Measurements from ENCODE around the gene SPAG4. TPM values are rescaled to one million over a fixed set of nuclear protein-coding genes. Genes with fewer than 3 reads are reported as not detected.

SPAG4 gene
- total and polyA plus RNA-seq, 2 experiments from 2014 or later: 27.9 to 44.6 TPM

- Histone ChIP-seq H3K27me3 (no peaks in the 10 kb centered on the region), H3K27ac (no peak overlapping the region), H3K4me3 (no peak overlapping the region), H3K9me3 (ENCODE audit: low read depth) (no peaks in the 10 kb centered on the region), H3K36me3 (no peaks in the 10 kb centered on the region), H3K4me1 (ENCODE audit: low read depth) (peaks cover 30% of the 10 kb centered on the region)
- DNase-seq (ENCODE audit: low read depth in 1 of 2, low spot score in 1 of 2): no peak
- TF ChIP-seq CTCF (IDR thresholded peaks at IDR 0.05; ENCODE audit: low read depth, low read length): no peak
Observed at GRCh38 chr20:35661053-35661452, 45.4 kb downstream of the SPAG4 start.

GRCh38 chr20:35661908-35662307, 46.3 kb downstream of the SPAG4 start:
- no peak for TF ChIP-seq CTCF (IDR thresholded peaks at IDR 0.05; ENCODE audit: low read depth, low read length)
- Histone ChIP-seq H3K9me3 (ENCODE audit: low read depth) (no peaks in the 10 kb centered on the region), H3K27ac (no peak overlapping the region), H3K27me3 (no peaks in the 10 kb centered on the region), H3K36me3 (no peaks in the 10 kb centered on the region), H3K4me1 (ENCODE audit: low read depth) (peaks cover 30% of the 10 kb centered on the region), H3K4me3 (peak overlapping the region; percentile 50)
- no peak for DNase-seq (ENCODE audit: low read depth in 1 of 2, low spot score in 1 of 2)

- H3K9me3 ChIP-seq (ENCODE audit: low read depth): no peaks in the 10 kb centered on the region
- H3K36me3 ChIP-seq: no peaks in the 10 kb centered on the region
- H3K27me3 ChIP-seq: no peaks in the 10 kb centered on the region
- TF ChIP-seq CTCF (IDR thresholded peaks at IDR 0.05; ENCODE audit: low read depth, low read length): no peak
- DNase-seq (ENCODE audit: low read depth in 1 of 2, low spot score in 1 of 2): no peak
- H3K4me1 ChIP-seq (ENCODE audit: low read depth): peaks cover 30% of the 10 kb centered on the region
- H3K27ac ChIP-seq: peak overlapping the region; percentile 98
- H3K4me3 ChIP-seq: peak overlapping the region; percentile 50
Observed at GRCh38 chr20:35662551-35662950, 46.9 kb downstream of the SPAG4 start.

DNA sequence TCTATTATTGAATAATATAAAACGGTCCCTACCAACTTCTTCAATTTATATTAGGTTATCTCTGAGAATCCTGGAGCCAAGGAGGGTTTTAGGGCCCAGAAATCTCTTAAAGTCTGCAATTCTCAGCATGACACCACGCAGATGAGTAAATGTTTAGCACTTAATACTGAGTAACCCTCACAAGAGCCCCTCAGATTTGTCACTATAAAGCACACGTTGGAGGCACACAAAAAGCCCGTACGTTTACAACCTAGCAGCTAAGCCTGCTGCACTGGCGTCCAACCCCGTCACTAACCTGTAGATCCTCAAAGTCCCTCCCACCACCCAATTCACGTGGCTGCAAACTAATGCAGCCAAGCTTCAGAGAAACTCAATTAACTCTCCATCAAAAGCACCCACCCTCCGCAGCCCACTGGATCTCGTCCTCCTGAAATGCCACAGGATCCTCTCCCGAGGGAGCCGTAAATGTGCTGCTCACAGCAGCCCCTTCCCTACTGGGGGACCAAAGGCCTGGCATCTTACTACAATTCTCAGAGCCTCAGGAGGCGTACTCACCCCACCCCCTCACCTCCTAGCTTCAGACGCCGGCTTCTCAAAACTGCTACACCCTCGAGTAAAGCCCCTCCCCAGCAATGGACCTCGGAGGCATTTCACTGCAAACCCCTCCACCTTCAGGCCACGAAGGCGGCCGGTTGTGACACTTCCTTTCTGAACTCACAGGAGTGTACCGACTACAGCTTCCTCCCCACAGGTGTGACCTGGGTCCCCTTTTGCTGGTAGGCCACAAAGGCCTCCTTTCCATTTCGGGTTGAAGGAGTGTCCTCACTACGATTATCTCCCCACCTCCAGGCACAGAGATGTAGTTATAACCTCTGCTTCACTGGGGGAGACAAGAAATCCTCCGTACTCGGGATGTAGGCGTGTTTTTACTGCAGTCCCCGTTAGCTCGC, 48.2 kb downstream of the SPAG4 start:
- Histone ChIP-seq H3K4me1 (ENCODE audit: low read depth) (peaks cover 30% of the 10 kb centered on the region), H3K4me3 (peak overlapping the region; percentile 50), H3K27me3 (no peaks in the 10 kb centered on the region), H3K36me3 (no peaks in the 10 kb centered on the region), H3K9me3 (ENCODE audit: low read depth) (no peaks in the 10 kb centered on the region), H3K27ac (peak overlapping the region; percentile 98)
- DNase-seq (ENCODE audit: low read depth in 1 of 2, low spot score in 1 of 2): peak; percentile 41 to 67
- TF ChIP-seq CTCF (IDR thresholded peaks at IDR 0.05; ENCODE audit: low read depth, low read length): no peak

GRCh38 chr20:35664466-35665206, 49.0 kb downstream of the SPAG4 start, which contains the start of the genes CPNE1 and RBM12:
Gene CPNE1, minus strand, starts transcription at chr20:35664900. Its CDS starts 31,977 bp downstream, at chr20:35632923.
Gene RBM12, minus strand, starts transcription at chr20:35664900. Its CDS starts 9,578 bp downstream, at chr20:35655322.
- TF ChIP-seq CTCF (IDR thresholded peaks at IDR 0.05; ENCODE audit: low read depth, low read length): no peak
- Histone ChIP-seq H3K27ac (peak within 1 kb of the TSS; percentile 98), H3K4me3 (peak within 1 kb of the TSS; percentile 50), H3K4me1 (ENCODE audit: low read depth) (peaks cover 27% of the 10 kb centered on the region), H3K9me3 (ENCODE audit: low read depth) (no peaks in the 10 kb centered on the region), H3K27me3 (no peaks in the 10 kb centered on the region), H3K36me3 (peaks cover 6% of the 10 kb centered on the region)
- DNase-seq (ENCODE audit: low read depth in 1 of 2, low spot score in 1 of 2): peak; percentile 94

Data from cardiac muscle cell (in vitro differentiated cells and primary cell).